NK-92 treated with Interleukin-12 subunit alpha and Interleukin-12 subunit beta, amount 100 ng/mL, for 24 hours (cell line): ENCODE results near the gene ASPRV1.
A peak's percentile ranks its signal among the peaks of the same experiment; 100 is the strongest.
"Not testable (repeated sequence)": the region's sequence is repeated elsewhere in the genome, so short reads cannot be mapped to it uniquely, and the experiment has no call there.

Experiments used
- DNase-seq: peaks from one replicate; lab custom pipeline; 2025; lab: John Stamatoyannopoulos, UW

ASPRV1 gene

GRCh38 chr2:69961496-69961895, at the start of gene ASPRV1:
Gene ASPRV1, minus strand, starts transcription at chr2:69961631. Its CDS starts 195 bp downstream, at chr2:69961436.
- DNase-seq = no peak

GRCh38 chr2:70010576-70011111, 49.2 kb upstream of the ASPRV1 start:
- no peak for DNase-seq

GRCh38 chr2:70009762-70010575, 48.5 kb upstream of the ASPRV1 start:
- DNase-seq = no peak

- no peak for DNase-seq
These were observed 46.9 kb upstream of the ASPRV1 start for GRCh38 chr2:70008290-70008689.

- no peak for DNase-seq
These were observed 45.7 kb upstream of the ASPRV1 start for GRCh38 chr2:70007151-70007550.

- no peak for DNase-seq
These were observed 45.0 kb upstream of the ASPRV1 start for GRCh38 chr2:70006447-70006784.

- DNase-seq = no peak
These were observed 44.5 kb upstream of the ASPRV1 start for GRCh38 chr2:70005752-70006446.

- DNase-seq = no peak
These were observed 43.8 kb upstream of the ASPRV1 start for GRCh38 chr2:70005216-70005615.

GRCh38 chr2:70003093-70003830, 41.8 kb upstream of the ASPRV1 start:
- DNase-seq = no peak

- DNase-seq = no peak
These were observed 40.9 kb upstream of the ASPRV1 start for GRCh38 chr2:70002241-70002899.

- not testable (repeated sequence) for DNase-seq
These were observed 39.1 kb upstream of the ASPRV1 start for GRCh38 chr2:70000529-70000928.

- DNase-seq = no peak
These were observed 37.3 kb upstream of the ASPRV1 start for GRCh38 chr2:69998761-69999160.

- DNase-seq = peak; percentile 48
These were observed 35.8 kb upstream of the ASPRV1 start for GRCh38 chr2:69997015-69997830.

- DNase-seq = no peak
These were observed 34.1 kb upstream of the ASPRV1 start for GRCh38 chr2:69995511-69995910.

GRCh38 chr2:69994166-69994565, 32.7 kb upstream of the ASPRV1 start:
- no peak for DNase-seq

GRCh38 chr2:69993708-69994107, 32.3 kb upstream of the ASPRV1 start:
- no peak for DNase-seq

GRCh38 chr2:69993048-69993565, 31.7 kb upstream of the ASPRV1 start:
- DNase-seq = no peak

- no peak for DNase-seq
These were observed 31.0 kb upstream of the ASPRV1 start for GRCh38 chr2:69992310-69993047.

GRCh38 chr2:69989441-69990105, 28.1 kb upstream of the ASPRV1 start:
- DNase-seq = no peak

GRCh38 chr2:69989009-69989408, 27.6 kb upstream of the ASPRV1 start:
- no peak for DNase-seq
